ENCODE data around the gene MFN2.

DNA sequence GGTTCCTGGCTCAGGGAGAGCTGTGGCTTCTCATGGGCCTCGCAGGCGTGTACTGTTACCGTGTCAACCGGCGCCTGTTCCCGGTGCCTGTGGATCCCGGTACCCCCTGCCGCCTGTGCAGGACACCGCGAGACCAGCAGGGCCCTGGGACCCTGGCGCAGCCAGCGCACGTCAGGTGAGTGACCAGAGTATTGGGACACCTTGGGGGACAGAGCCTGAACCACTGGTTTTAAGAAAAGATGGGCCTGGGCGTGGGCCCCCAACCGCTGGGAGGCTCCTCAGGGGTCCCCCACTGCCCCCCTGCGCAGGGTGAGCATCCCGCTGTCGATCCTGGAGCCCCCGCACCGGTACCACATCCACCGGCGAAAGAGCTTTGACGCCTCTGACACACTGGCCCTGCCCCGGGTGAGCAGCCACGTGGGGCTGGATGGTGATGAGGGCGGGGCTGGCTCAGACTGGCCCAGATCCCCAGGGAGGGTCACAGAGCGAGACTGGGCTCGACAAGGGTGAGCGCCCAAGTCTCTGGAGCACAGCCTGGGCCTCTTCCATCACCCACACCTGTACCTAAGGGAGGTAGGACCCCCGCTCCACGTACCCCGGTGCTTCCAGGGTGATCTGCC is 49.6 kb downstream of the MFN2 start:
- TF ChIP-seq, protein P1, sequence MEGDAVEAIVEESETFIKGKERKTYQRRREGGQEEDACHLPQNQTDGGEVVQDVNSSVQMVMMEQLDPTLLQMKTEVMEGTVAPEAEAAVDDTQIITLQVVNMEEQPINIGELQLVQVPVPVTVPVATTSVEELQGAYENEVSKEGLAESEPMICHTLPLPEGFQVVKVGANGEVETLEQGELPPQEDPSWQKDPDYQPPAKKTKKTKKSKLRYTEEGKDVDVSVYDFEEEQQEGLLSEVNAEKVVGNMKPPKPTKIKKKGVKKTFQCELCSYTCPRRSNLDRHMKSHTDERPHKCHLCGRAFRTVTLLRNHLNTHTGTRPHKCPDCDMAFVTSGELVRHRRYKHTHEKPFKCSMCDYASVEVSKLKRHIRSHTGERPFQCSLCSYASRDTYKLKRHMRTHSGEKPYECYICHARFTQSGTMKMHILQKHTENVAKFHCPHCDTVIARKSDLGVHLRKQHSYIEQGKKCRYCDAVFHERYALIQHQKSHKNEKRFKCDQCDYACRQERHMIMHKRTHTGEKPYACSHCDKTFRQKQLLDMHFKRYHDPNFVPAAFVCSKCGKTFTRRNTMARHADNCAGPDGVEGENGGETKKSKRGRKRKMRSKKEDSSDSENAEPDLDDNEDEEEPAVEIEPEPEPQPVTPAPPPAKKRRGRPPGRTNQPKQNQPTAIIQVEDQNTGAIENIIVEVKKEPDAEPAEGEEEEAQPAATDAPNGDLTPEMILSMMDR (IDR thresholded peaks at IDR 0.05): no peak
- no peak for TF ChIP-seq EZH2phosphoT487 (IDR thresholded peaks at IDR 0.05)
